Hepatocyte (in vitro differentiated cells): ENCODE measurements around the gene ANKRD34B.

Experiments used
- EZH2 ChIP-seq: fragments of 200-600 bp; sonication (generic); IDR thresholded peaks from 2 replicates; pipeline ENCODE4 v1.6.1; 2016; ENCODE audit warnings: antibody characterized with exemption, mild to moderate bottlenecking, borderline replicate concordance
- EZH2phosphoT487 ChIP-seq: fragments of 200-600 bp; sonication (generic); IDR thresholded peaks from one replicate; pipeline ENCODE4 v1.6.1; 2018; ENCODE audit warnings: antibody characterized with exemption, mild to moderate bottlenecking, low read depth, moderate library complexity; ENCODE audit not compliant: unreplicated experiment, severe bottlenecking
- TF ChIP-seq, protein P1 (sequence below): fragments of 200-600 bp; sonication (generic); IDR thresholded peaks from 2 replicates; pipeline ENCODE4 v1.5.1; 2016; ENCODE audit warnings: antibody characterized with exemption, mild to moderate bottlenecking; ENCODE audit not compliant: poor library complexity

GRCh38 chr5:80569086-80569960 is 757 bp downstream of the ANKRD34B start:
- TF ChIP-seq EZH2phosphoT487: no peak
- TF ChIP-seq, protein P1, sequence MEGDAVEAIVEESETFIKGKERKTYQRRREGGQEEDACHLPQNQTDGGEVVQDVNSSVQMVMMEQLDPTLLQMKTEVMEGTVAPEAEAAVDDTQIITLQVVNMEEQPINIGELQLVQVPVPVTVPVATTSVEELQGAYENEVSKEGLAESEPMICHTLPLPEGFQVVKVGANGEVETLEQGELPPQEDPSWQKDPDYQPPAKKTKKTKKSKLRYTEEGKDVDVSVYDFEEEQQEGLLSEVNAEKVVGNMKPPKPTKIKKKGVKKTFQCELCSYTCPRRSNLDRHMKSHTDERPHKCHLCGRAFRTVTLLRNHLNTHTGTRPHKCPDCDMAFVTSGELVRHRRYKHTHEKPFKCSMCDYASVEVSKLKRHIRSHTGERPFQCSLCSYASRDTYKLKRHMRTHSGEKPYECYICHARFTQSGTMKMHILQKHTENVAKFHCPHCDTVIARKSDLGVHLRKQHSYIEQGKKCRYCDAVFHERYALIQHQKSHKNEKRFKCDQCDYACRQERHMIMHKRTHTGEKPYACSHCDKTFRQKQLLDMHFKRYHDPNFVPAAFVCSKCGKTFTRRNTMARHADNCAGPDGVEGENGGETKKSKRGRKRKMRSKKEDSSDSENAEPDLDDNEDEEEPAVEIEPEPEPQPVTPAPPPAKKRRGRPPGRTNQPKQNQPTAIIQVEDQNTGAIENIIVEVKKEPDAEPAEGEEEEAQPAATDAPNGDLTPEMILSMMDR: no peak
- TF ChIP-seq EZH2: peak; percentile 47
